Ureter (tissue), 1 donor: ENCODE data around the gene PDGFD. TPM values are rescaled to one million over a fixed set of nuclear protein-coding genes. Genes with fewer than 3 reads are reported as not detected.
"Not testable (repeated sequence)": the region's sequence is repeated elsewhere in the genome, so short reads cannot be mapped to it uniquely, and the experiment has no call there.

Experiments used
- DNase-seq: peaks from one replicate; pipeline ENCODE4 v3.0.0-alpha.2; 2020; ENCODE audit warnings: low spot score
- total RNA-seq: library from RNA; stranded (reverse); gene quantifications from one replicate; pipeline ENCODE4 v1.2.4, GENCODE V29; 2023
- donor health status: DM: yes; HTN: yes; CAD: no.

The PDGFD gene
- total RNA-seq, 1 donor from 2014 or later = 3.4 TPM

DNA sequence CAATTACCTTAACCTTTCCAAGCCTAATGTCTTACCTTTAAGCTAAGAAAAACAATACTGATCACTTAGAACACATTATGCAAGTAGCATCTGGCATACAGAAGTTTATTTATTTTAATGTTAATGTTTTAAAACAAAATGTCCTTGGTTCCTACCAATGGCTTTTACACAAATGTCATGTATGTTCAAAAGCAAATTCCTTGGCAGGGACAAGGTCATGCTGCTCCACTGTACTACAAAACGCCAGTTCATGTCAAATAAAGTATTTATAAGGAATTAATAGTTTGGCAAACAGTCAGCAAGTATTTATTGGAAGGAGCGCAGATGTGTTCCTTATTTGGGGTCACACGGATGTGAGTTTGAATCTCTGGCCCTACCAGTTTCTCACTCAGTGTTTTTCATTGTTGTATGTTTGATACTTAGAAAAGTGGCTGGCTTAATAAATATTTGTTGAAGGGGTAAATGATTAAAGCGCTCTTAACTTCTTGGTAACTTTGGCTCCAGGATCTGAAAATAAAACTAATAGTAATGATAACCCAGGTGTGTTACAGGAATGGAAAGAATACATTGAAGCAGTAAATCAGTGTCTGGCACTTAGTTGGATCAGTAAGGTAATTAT lies 108.9 kb downstream of the PDGFD start:
- no peak for DNase-seq

DNA sequence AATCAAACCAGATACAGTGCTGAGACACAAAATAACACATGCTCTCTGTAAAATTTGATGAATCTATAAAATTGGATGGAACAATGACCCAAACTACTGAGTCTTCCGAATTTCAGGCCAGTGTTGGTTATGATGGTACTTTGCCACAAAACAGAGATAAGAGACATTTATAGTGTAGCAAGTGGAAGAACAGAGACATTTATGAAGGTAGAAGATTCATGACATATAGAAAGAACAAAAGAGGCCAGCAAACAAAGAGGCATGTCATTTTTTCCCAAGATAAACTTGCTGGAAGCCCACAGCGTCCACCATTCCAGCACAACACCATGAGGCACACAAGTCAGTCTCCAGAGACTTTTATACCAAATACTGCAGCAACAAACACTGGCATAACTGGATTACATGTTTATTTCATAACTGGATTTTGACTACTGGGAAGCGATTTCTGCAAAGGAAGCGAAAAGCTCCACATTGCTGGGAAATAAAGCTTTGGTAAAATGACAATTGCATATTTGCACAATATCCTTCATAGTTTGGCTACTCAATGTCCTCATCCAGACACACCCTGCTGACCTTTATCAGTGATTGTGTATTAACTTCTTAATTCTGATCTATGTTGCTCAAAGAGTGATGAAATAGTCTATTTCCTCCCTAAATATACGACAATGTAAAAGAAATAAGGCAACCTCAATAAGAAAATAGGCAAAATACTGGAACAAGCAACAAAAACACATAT lies 110.0 kb downstream of the PDGFD start:
- no peak for DNase-seq

DNA sequence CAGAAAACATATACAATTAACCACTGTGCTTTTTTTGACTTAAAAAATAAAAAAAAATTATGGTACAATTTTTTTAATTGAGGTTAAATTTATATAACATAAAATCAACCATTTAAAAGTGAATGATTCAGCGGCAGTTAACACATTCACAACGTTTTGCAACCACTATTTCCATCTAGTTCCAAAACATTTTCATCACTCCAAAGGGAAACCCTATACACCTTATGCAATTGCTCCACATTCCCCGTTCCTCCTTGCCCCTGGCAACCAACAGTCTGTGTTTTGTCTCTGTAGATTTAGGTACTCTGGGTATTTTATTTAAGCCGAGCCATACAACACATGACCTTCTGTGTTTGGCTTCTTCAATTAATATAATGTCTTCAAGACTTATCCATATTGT lies 112.2 kb downstream of the PDGFD start:
- DNase-seq = no peak

DNA sequence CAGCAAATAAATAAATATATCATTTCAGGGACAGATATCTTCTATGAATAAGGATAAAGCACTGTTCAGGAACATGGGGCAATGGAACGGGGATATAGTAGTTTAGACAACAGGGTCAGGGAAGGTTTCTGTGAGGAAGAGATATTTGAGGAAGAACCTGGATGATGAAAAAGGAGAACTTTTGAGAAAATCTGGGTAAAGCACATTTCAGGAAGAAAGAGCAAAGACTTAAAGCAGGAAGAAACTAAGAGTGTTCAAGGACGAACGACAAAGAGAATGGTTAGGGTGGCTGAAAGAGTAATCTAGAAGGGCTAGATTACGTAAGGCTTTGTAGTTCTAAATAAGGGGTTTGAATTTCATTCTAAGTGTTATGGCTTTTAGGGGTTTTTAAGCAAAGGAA lies 114.8 kb downstream of the PDGFD start:
- no peak for DNase-seq

DNA sequence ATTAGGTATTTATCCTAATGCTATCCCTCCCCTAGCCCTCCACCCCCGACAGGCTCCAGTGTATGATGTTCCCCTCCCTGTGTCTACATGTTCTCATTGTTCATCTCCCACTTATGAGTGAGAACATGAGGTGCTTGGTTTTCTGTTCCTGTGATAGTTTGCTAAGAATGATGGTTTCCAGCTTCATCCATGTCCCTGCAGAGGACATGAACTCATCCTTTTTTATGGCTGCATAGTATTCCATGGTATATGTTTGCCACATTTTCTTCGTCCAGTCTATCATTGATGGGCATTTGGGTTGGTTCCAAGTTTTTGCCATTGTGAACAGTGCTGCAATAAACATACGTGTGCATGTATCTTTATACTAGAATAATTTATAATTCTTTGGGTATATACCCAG lies 117.1 kb downstream of the PDGFD start:
- not testable (repeated sequence) for DNase-seq

DNA sequence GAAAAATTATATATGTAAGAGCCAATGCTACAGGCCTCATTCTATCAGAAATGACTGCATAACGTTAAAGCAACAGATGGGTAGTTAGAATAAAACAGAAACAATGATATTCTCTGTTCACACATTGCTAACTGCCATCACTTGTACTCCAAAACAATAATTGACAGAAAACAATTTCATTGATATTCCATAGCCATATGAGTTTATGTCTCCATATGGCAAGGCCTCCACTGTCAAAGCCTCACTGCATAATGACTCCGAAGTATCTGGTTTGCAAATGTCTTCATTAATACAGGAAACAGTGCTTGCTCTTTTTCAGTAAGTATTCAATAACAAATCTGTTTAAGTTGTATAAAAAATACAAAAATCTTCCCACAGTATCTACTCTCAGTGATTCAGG lies 117.6 kb downstream of the PDGFD start:
- DNase-seq = no peak

DNA sequence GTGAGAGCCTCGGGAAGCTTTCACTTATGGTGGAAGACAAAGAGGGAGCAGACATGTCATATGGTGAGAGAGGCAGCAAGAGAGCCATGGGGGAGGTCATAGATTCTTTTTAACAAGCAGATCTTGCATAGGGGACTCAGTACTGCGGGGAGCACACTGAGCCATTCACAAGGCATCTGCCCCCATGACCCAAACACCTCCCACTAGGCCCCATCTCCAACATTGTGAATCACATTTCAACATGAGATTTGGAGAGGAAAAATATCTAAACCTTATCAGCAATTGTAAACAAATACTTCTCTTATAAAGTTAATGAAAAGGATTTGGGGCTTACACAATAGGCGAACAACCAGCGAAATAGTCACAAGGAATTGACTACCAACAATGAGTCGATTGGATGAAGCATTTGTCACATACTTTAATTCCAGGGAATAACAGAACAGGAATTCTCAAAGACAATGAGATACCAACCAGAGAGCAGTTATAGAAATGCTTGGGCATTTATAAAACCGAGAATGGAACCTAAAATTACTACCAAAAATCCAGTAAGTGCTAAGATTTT lies 120.2 kb downstream of the PDGFD start:
- no peak for DNase-seq

DNA sequence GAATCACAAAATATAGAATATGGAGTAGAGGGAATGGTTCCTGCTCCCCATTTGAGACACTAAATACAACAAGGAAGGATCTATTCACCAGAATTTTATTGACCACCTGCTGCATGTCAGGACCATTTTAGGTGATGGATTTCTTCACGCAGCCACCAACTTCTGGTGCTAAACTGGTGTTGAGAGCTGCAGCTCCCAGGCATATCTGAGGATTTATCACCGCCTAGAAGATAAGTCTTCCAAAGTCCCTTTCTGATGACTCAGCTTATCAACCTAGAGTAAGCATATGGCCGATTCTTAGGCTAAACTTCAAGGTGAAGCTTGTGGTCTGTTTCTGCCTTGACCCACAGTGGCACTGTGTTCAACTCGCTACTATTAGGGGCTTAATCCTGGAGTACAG lies 120.8 kb downstream of the PDGFD start:
- no peak for DNase-seq

DNA sequence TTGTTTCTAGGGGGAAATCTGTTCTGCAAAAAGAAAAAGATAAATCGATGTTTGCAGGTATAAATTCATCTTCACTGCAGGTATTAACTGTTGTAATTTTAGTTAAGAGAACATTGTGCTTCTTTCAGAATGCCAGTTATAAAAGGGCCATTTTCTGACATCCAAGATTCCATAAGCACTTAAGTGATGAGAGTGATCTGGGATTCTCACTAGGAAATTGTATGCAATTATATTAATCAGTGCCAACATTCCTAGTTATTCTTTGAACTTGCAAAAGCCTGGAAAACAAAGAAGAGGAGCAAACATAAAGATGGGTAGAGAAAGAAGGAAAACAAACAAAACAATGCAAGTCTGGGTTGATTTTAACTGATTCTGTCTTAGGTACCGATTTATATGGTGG lies 122.2 kb downstream of the PDGFD start:
- DNase-seq = no peak

DNA sequence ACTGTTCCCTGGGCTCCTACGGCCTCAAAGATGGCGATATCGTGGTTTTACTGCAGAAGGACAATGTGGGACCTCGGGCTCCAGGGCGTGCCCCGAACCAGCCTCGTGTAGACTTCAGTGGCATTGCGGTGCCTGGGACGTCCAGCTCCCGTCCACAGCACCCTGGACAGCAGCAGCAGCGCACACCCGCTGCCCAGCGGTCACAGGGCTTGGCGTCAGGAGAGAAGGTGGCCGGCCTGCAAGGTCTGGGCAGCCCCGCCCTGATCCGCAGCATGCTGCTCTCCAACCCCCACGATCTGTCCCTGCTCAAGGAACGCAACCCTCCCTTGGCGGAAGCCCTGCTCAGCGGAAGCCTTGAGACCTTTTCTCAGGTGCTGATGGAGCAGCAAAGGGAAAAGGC lies 127.0 kb downstream of the PDGFD start:
- DNase-seq = no peak

DNA sequence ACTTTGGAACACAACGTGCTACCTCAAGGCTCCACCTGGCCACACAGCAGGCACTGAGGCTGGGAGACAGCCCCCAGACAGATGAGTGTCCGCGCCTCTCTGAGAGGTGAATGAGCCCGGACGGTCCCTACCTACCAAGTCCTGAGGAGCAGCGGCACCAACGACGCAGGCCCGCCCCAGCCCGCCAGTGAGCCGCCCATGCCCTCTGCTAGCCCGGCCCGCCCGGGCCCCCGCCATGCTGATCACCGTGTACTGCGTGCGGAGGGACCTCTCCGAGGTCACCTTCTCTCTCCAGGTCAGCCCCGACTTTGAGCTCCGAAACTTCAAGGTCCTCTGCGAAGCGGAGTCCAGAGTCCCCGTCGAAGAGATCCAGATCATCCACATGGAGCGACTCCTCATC lies 127.4 kb downstream of the PDGFD start, which contains the start of gene DDI1:
Gene DDI1 (plus strand): TSS at position 53 of the 400 bp plus-strand sequence. CDS start 183 bp downstream, at position 236.
- no peak for DNase-seq

DNA sequence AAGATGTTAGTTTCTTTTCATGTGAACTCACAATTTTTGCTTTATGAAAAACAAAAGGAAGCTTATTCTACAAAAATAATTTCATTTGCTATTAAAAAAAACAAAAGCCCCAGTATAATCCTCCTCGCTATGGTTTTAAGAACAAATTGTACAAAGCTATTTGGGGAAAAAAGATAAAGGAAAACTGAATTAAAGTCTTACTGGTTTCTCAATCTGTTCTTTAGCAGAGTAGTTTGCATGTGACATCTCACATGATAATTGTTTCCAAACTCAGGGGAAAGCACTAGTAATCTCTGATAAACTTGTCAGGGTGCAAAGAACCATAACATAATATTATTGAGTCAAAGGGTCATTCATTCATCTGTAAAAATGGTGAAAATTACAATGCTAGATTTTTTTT lies 130.4 kb downstream of the PDGFD start:
- no peak for DNase-seq

DNA sequence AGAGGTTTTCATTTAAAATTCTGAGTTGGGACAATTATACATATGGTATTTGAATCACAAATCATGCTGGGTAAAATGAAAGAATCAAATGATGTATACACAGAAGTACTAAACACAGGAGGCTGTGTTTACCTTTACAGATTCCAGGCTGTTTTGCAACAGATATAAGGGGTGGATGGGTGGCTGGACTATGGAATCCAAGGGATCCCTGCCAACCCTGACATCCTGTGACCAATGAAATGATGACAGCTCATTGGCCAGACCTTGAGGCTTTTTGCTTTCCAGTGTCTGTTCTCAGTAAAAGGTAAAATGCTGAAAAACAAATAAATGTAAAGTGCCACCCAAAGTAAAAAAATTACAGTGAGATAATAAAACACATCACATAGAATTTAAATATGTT lies 130.8 kb downstream of the PDGFD start:
- DNase-seq = no peak

DNA sequence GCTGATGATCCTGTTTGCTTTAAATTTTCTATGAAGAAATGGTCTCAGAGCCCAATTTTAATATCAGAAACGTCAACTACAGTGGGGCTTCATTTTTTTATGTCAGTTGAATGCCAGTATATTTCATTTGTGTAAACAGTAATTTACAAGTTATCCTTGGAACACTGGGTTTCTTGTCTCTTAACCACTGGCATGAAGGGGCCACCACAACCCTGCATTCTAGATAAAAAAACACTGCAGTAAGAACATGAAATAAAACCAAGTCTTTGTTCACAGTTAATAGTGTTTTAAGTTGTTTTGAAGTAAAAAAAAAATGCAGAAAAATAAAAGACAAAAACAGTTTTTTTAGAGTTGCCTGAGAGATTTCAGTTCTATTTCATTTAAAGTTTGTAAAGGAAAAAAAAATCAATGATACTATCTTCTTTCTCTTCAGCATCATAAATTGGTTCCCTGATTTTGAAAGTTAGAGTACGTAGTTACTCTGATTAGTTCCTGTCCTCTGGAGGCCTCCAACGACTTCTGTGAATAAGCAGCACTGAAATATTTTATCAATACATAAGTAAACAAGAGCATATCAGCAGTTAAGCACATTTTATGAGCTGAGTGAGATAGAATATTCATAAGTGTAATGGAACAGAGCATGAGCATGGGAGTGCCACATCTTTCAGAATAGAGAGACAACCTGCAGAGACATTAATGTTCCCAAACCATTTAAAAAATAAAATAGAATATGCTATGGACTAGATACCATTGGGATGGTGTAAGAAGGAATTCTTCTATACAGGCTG lies 135.3 kb downstream of the PDGFD start:
- no peak for DNase-seq

DNA sequence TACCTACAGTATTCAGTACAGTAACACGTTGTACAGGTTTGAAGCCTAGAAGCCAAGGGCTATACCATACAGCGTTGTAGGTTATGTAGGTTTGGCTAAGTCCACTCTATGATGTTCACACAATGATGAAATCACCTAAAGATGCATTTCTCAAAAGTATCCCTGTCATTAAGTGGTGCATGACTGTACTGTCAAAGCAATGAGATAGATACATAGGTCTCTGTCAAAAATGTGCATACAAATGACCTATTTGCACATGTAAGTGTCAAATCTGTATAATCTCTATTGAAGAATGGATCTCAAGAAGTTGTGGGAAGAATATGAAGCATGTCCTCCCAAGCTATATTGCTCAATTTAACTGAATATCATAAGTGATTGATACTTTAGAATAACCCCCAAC lies 139.4 kb downstream of the PDGFD start:
- DNase-seq = no peak

DNA sequence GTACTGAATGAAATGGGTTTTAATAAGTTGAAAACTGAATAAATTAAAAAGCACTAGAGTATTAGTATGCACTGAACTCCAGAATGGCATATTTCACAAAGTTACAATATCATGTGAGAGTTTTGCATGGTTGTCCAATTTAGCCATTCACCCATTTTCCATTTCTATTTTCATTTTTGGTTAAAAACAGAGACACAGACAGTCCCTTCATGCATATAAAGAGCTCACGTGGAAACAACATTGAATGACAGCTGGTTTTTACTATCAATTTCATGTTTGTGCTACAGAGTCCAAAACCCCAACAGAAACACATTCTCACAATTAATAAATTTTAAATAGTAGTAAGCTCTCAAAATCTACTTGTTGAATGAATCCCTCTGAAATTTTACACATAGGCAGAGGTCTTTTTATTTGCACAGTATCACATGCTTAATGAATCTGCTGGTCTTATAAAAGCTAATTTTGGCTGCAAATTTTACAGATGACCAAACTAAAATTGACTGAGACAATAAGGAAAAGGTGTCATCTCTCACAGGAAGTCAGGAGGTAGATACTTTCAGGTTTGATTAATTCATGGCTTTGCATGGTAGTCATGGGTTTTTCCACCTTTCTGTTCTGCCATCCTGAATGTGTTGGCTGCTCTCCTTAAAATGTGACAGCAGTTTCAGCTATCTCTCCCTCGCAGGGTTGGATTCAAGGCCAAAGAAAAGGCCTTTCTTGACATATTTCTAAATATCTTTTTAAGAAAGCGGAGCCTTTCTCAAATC lies 148.1 kb downstream of the PDGFD start:
- no peak for DNase-seq

DNA sequence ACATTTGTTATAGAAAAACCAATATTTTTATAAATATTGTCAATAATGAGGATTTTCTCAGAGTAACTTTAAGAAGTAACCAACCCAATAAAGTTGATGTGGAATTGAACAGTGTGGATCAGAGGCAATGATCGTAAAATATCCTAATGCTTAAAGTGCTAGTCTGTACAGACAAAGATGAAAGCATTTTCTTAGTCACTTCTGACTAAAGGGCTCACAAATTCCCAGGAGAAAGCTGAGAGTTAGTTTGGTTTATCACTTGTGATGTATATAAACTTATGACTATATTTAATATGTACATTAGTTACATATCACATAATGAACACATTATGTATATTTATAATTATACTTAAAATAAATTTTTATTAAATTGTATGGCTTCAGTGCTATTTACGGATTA lies 152.9 kb downstream of the PDGFD start:
- DNase-seq = no peak

DNA sequence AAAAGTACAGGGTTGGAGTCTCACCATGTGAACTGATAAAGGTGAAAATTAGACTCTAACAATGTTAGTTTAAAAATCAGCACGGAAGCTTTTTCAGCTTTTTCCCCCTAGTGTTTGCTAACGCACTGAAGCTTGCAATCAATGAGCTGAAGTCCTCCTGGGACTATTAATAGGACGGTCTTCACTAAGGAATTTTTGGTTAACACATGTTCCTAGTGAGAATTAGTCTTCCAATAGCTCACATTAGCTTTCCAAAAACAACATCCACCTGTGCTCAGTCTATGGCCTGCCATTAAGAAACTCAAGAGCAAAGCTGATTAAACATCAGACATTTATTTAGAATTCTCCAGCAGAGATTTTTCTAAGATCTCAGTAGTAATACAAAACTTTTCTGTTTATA lies 154.2 kb downstream of the PDGFD start:
- no peak for DNase-seq

DNA sequence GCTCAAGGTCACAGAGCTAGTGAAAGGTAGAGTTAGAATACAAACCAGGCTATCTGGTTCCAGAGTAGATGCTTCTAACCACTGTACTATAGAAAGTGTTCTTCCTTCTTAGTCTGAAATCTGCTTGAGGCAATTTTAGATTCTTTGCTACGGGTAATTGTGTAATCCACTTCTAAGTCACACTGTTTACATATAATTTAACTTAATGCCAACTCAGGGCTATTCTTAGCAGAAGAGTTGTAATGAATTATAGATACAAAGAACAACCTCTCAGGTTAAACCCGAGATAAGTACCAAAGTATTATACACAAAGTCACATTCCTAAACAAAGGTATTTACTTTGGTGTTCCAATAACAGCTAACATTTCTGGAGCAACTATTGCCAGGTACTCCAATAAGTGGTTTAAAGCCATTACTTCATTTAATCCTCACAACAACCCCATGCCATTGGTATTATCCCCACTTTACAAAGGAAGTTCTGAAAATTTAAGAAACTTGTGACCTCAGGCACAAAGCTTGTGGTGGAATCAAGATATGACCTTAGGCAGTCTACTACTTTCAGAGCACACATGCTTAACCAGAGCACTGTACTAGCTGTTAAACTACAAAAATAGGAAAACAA lies 158.6 kb downstream of the PDGFD start:
- no peak for DNase-seq

DNA sequence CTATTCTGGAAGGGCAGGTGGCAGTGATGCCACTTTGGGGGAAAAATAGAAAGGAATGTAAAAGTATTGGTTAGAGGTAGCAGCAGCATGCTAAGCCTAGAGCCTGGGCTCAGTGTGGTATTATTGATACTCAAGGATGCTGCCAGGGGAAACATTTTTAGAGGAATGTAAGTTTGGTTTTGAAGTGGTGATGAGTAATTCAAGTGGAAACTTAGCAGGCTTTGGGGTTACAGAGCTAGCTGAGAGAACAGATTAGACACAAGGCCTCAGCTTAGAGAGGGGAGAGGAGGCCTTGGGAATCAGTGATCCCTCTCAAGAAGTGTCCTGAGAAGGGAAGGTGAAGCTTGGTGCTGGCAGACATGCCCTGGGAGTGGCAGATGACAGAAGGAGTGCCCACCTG lies 160.5 kb downstream of the PDGFD start:
- no peak for DNase-seq

DNA sequence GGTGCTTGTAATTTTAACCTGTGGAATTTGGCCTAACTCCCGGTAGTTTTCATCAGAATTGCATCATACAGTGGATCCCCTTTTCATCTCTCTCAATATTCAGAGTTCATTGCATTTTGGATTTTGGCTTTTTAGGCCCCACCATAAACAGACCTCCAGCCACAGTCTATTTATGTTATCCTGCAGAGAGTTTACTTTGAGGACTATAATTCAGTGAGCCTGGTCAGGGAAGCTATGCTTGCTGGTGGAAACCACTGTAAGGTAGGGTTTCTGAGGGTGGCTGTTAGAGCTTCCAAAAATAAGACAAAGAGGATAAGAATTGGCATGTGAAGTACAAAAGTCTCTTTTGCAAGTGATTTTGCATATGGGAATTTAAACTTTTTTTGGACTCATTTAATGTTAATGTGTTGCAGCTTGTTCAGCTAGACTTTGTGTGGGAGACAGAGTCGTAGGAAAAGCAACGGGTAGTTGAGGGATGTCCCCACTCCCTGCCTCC lies 162.3 kb downstream of the PDGFD start:
- no peak for DNase-seq
